IPS DF 4.7 (cell line): ENCODE data around the gene LY6G6F.
A peak's percentile ranks its signal among the peaks of the same experiment; 100 is the strongest.

Experiments used
- DNase-seq: peaks from one replicate; pipeline ENCODE4 v3.0.0-alpha.2; 2013; ENCODE audit warnings: low spot score; ENCODE audit errors: extremely low read depth

The LY6G6F gene

DNA sequence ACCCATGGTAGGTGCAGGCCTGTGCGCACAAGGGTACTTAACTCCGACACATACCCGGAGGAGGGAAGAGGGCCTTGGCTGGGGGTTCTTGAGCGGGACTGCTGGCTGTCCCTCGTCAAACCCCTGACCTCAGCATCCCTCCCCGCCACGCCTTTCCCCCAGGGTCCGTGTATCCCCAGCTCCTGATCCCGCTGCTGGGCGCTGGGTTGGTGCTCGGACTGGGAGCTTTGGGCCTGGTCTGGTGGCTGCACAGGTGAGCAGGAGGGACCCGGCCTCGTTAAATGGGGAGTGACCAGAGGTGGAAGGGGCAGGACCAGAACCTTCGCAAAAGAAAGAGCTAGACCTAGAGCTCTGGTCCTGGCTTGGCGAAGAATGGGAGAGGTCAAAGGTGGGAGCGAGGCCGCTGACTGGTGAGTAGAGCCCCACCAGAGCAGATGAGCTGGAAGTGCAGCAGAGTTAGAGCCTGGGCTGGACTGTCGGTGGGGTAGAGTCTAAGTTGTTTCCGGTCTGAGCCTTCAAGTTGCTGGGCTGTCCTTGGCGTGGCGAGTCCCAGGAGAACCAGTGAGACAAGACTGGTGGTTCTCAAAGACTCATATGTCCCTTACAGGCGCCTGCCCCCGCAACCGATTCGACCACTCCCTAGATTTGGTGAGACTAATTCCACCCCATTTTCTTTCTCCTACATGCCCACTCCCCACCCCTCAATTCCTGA, 17.5 kb downstream of the LY6G6F start:
- DNase-seq, result no peak

DNA sequence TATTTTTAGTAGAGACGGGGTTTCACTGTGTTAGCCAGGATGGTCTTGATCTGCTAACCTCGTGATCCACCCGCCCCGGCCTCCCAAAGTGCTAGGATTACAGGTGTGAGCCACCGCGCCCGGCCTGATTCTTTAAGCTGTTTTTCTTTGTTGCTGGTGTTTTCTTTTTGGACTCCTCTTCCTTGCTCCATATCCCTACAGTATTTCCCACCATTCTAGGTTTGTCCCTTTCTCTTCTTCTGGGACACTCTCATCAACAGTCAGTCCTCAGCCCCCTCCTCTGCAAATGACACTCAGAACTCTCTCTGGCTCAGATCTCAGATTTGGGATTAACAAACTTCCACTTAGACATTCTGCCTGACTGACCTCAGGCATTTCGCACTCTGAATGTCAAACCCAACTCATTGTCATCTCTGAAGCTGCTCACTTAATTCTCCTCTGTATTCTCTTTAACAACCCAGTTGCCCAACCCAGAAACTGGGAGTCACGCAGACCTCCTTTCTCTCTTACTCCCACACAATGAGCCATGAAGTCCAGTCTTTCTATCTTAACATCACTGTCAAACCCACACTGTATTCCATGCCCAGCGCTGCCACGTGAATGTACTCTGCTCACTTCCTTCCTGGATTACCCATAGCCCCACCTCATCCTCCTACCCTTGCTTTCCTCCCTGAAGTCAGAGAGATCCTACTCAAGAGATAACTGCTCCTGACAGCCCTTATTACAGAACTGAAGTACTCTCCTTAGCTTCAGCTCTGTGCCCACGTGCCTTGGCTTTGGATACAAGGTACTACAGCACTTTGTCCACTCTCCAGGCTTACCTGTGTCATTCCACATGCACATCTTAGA, 19.1 kb downstream of the LY6G6F start:
- no peak for DNase-seq

DNA sequence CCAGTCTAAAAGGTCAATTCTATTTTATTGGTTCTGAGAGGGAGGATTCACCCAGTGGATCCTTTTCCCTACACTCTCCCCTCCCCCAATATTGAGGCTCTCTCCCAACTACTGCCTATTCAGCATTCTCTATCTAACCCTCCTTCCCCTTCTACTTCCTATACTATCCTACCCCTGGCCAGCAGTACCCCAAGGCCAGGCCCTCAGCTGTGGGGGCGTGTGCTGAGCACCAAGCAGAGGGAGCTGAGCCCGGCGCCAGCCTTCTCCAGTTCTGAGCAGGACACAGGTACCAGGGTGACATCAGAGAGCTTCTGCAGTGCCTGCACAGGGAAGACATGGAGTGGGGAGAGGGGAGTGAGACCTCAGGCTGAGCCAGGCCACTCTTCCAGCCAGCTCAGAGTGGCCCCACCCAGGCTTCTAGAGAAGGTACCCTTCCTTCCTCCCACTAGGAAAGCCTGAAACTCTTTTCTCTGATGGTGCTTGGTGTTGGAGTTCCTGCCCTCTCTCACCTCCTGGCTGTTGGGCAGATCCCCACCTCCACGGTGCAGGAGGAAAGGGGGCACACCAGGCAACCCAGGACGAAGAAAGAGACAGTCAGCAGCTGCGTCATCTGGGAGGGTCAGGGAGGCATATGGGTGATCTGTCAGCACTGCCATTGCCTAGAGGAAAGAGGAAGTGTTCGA, 20.5 kb downstream of the LY6G6F start:
- no peak for DNase-seq

DNA sequence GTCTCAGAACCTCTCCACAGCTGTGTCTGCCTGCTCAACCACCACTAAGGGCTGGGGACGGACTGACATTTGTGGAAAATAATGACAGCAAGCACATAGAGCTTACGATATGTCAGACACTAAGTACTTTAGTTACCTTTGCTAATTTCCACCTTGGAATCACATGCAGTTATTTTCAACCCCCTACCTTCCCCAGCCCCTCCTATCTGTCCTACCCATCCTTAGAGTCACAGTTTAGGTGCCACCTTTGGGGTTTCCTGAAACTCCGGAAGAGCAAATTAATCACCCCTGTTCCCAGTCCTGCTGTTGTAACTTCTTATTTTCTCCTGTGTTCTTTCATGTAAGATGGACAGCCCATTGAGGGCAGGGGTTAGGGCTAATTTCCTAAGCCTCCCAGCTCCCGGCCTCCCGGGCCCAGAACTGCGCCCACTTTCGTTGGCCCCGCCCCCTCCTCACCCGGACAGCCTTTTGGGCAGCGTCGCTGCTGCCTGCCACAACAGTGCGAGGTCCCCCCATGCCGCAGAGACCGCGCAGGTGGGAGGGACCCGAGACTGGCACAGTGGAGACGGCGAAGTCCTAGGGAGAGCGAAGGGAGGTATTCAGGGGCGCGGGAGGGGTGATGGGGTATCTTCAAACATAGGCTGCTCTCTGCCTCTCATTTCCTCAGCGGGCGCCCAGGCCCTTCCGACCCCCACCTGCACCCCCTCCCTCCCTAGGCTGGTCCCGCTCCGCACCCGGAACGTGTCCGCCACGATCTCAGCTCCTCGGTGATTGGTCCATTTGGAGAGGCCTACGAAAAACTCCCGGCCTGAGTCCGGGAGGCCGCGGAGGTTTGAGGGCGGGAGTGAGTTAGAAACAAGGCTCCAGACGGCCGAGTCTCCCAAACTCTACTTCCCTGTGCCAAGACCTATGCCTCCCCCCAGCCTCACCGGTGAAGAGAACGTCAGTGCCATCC, 21.3 kb downstream of the LY6G6F start:
- no peak for DNase-seq

DNA sequence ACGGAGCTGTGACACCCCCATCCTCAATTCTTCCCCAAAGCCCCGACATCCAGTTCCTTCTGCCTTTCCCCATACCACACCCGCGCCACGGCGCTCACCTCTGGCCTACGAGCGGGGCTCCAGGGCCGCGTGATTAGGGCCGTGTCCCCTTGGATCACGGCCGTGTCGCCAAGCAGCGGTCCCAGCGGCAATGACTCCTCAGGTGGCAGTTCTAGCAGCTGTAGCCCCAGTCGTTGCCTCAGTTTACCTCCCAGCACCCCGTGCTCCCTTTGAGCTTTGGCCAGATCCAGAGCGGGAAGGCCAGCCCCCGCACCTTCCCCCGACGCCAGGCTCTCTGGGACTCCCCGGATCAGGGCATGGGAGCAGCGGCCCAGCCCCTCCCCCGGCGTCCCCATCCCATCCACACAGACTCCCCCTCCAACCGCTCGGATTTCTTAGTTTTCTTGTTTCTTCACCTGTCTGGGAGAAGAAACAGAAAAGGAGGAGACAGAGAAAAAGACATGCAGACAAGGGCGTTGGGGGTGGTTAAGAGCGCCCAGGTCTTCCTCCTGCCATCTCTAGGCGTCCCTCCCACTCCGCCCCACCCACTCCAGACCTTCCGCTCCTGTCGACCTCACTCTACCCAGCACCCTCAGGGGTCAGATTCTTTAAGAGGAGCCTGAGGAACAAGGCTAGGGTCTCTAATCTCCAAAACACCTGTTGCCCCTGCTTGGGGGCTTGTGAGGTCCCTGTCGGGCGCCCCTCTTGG, 22.3 kb downstream of the LY6G6F start, which contains the start of gene DDAH2:
TSS of gene DDAH2 (minus strand) at position 533 of the 748 bp plus-strand sequence. CDS start at position 395, 138 bp downstream.
- no peak for DNase-seq

DNA sequence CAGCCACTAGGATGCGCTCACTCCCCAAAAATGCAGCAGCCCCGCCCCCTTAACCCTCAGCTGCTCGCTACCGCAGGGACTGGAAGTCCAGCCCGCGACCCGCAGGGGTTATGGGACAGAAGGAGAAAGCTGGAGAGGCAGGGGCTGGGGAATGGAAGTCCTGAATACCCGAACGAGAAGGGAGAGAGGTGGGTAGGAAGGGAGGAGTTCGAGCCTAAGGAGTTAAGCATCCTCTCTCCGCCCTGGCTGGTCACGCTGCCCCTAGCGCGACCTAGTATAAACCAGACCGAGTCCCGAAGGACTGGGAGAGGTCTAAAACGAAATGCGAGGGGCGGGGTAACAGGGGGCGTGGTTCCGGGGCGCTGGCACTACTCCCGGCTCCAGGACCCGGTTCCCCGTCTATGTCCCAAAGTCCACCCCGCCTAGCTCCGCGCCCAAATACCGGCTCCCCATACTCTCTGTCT, 22.9 kb downstream of the LY6G6F start:
- peak; percentile 71 for DNase-seq

DNA sequence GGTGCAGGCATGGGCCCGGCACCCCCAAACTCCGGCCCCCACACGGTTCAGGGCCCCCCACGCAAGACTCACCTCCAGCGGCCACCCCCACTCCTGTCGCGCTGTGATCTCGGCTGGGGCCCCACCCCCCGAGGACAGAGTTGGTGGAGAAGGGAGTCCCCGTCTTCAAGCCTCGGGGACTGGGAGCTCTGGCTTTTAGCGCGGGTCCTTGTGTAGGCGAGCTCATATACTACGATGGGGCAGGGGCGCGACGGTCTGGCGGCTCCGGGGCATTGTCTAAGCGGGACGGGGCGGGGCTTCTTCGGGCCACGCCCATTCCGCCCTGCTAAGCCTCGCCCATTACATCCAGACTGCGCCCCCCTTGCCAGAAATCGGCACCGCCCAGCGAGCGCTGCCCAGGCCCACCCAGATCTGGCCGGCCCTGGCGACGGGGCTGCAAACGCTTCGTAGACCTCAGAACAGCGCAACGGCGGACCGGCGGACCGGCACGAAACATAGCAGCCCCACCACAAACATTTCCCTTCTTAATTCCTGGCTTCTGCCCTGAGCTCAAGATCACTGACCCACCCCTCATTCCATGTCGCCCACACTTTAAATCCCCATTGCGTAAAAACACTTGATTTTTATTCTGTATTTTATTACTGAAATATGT, 23.4 kb downstream of the LY6G6F start:
- peak; percentile 46 for DNase-seq

DNA sequence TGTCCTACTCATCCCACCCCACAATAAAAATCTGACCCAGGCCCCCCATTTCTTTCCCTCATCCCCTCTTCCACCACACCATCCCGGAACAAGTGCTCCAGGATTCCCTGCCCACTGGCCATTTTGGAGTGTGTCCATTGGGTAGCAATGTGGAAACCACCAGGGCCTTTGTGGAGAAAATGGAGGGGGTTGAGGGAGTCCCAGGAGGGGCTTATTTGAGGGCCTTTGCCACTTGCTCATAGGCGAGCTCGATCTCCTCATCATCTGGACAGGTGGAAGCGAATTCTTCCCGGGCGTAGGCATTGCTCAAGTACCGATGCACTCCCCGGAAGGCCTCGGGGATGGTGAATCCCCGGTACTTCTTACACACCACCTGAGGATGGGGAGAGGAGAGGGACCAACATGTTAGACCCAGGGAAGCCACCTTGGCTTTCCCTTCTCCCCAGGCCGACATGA, 24.0 kb downstream of the LY6G6F start:
- no peak for DNase-seq

DNA sequence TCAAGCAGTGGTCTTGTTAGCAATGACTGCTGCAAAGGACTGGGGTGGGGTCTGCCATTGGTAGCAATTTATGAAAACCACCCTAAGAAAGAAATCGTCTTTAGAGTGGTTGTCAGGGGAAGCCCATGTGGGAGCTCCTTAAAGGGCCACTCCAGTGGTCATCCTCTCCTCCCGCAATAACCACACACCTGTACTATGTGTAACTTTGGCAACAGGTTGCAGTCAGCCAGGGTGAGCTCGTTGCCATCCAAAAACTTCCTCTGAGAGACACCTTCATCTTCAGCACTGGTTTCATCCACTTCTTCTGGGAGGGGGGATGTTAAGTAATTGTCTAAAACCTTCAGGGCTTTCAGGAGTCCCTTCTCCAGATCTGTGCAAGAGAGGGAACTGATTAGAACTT, 25.4 kb downstream of the LY6G6F start:
- no peak for DNase-seq

DNA sequence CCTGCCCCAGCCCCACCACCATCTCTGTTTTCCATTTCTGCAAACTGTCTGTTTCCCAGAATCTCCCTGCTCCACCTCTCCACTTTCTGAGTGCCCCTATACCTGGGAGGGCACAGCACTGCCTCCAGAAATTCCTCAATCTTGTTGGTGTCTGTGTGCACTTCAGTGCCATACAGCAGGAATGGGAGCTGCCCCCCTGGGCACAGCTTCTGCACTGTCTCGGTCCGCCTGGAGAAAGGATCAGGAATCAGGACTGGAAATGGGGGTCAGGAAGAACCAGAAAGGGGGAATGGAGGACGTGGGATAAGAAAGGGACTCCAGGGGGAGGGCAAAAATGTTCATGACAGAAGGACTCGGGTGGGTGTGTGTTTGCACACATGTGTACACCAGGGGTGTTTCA, 27.1 kb downstream of the LY6G6F start:
- DNase-seq, result no peak

DNA sequence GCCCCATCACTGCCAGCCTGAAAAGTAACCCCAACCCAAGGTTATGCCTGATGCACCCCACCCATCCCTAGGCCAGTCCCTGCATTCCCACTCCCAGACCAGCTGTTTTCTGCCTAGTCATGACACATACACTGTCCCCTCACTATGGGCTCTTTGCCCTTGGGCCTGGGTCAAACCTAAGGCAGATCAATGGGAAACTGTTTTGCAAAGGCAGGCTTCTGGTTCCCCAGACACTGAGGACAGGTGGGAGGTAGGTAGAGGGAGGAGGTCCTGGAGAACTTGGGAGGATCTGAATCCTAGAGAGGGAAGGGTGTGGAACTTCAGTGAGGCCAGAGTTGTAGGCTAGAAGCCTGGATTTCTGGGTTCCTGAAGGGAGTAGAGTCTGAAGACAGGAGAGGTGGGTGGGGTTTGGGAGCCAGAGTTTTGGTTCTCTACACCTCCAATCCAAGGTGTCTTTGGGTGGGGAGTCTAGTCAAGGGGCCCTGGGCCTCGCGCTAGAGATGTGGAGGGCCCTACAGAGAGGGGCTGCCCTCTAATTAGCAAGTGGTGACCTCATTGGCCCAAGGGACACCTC, 27.7 kb downstream of the LY6G6F start:
- DNase-seq, result no peak

DNA sequence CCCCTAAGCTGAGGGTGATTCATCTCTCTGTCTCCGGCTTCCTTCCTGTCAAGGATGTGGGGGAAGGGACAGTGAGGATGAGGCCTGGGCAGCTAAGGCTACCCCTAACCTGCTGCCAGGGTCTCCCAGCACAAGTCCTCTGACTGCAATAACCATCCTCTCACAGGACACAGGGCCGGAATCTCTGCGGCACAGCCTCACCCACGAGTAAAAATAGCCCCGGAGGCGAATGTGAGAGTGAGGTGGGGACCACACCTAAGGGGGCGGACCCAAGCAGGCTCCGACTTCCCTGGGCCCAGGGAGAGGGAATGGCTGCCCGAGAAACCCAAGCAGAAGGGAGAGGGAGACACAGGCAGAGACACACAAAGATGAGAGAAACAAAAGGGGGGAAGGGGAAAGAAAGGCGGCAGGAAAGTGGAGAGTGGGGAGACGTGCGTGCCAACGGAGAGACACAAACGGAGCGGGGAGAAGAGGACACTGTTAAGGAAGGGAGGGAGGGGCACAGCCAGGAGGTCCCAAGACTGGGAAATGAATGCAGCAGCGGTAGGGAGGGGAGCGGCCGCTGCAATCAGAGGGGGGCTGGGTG, 28.2 kb downstream of the LY6G6F start:
- DNase-seq, result peak; percentile 49

DNA sequence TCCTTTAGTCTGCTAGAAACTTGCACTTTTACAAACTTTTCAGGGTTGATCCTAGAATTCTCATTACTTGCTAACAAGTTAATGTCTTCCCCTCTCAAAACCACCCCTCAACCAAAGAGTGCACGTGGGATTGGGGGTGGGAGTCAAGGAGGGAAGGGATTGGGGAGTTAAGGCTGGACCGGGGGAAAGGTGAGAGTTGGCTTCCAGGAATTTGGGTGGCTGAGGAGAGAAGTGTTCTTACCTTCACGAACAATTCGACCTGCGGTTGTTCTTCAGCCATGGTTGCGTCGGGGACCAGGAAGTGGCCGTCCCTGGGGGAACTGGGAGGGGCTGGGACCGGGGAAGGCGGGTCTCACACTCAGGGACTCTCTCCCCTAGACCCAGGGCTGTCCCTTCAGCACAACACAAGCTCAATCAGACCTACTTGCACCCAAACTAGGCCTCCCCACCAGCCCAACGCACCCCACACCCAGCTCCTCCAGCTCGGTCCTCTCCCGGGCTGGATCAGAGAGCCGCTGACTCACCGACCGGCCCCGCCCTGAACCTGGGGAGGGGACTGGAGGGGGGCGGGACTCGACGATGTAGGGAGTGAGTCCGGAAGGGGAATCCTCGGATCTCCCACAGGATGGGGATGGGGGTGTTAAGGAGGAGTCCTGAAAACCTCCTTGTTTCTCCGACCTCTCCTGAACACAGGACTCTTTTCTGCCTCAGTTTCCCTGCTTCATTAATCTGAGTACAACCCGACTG, 29.5 kb downstream of the LY6G6F start, which contains the start of gene CLIC1:
TSS of gene CLIC1 (minus strand) at position 510 of the 747 bp plus-strand sequence. CDS start at position 280, 230 bp downstream.
- DNase-seq, result no peak

DNA sequence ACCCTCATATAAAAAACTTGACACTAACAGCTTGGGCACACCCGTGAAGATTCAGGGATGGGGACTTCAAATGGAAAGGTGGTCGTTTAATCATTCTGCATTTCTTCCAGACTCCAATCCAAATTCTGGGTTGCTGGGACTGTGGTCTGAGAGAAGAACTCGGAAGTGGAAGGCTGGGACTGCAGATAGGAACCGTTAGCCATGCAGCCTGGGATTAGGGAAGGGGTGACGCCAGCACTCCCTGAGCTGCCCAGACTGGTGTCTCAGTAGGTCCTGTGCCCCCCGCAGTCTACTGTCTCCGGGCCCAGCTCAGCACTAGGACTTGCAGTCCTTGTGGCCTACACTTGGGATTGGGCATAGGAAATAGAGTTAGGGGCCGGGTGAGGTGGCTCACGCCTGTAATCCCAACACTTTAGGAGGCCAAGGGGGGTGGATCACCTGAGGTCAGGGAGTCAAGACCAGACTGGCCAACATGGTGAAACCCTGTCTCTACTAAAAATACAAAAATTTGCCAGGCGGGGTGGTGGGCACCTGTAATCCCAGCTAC, 30.2 kb downstream of the LY6G6F start:
- no peak for DNase-seq

DNA sequence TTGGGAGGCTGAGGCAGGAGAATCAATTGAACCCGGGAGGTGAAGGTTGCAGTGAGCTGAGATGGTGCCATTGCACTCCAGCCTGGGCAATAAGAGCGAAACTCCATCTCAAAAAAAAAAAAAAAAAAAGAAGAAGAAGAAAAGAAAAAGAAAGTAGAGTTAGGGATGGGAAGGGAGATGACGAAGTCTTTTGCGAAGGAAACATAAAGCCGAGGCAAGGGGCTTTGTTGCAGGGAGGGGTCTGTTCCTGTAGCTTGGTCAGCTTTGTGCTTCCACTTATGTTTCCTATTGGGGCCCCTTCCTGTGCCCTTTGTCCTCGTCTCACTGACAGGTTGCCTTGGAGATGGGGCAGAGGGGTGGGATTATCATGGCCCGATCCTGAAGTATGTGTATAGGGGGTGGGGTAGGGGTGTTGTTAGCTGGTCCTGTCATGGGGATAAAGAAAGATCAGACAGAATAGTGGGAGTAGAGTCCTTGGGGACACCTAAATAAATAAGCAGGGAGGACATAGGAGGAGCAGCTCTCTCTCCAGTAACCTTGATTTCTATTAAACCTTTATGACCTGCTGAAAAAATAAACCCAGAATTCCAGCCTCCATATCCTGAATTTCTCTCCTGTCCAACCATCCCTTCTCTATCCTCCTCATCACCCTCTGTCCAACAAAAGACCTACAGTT, 30.8 kb downstream of the LY6G6F start:
- no peak for DNase-seq

DNA sequence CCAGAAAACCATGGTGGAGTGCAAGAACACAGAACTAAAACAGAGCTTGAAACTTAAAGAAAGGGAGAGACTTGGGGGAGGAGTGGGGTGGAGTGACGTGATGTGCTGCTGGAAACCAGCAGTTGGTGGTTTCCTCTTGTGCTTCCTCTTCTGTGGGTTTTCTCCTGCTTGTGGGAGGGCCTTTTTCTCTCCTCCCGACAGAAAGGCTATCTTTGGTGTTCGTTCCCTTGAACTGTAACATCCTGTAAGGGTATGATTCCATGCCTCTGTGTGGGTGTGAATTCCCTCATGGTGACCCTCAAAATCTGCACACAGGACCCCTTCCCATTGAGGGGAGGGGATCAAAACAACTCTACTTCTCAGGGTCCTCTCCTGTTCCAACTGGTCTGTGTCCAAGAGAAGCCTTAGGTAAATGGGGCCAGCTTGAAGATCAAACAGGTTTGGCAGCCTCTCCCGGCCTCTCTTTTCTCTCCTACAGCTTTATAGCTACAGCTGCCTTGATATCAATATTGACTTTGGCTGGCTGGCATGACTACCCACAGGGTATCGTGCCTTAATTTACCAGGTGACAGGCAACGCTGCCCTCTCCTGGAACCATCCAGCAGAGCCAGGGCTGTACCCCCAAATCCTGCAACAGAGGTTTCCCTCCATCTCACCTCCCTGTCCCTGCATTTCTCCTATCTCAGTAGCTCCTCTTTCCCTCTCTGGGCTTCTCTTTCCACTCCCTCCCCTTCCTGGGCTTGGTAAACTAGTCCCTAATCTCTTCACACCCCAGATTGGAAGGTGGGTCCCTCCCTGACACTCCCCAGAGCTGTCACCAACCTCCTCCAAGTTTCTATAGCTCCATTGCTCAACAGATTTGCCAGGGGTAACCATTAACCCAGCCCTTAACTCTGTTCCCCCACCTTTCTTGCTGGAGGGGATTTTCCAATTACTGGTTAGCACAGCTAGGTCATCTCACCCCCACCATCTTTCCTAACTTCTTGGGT, 31.6 kb downstream of the LY6G6F start:
- no peak for DNase-seq
